CD4-positive, alpha-beta memory T cell (primary cell): Measurements from ENCODE around the gene APBB2. TPM values are rescaled to one million over a fixed set of nuclear protein-coding genes. Genes with fewer than 3 reads are reported as not detected.

Source experiments
- CTCF ChIA-PET: fragments of 350-600 bp; sonication (Branson Sonifier 250); formaldehyde crosslinking; loops from one replicate; lab custom pipeline; 2021; ENCODE audit warnings: inconsistent platforms; ENCODE audit not compliant: partially characterized antibody; lab: Charles Lee
- POLR2A ChIA-PET: fragments of 350-600 bp; sonication (Branson Sonifier 250); formaldehyde crosslinking; loops from one replicate; lab custom pipeline; 2021; ENCODE audit not compliant: partially characterized antibody; lab: Charles Lee
- DNase-seq, 5 donors: peaks; one replicate each; pipeline versions ENCODE4 v3.0.0 to v3.0.0-alpha.2; 2020 to 2022; ENCODE audit warnings: mixed read lengths in 1 of 5
- H3K27ac ChIP-seq: one replicate; pipeline ENCODE4 v1.7.0; 2013; ENCODE audit warnings: low read depth, low read length
- H3K27me3 ChIP-seq: 2 replicates; pipeline ENCODE4 v1.7.0; 2013; ENCODE audit warnings: mild to moderate bottlenecking, low read length, moderate library complexity; ENCODE audit not compliant: insufficient read depth
- H3K36me3 ChIP-seq: 2 replicates; pipeline ENCODE4 v1.7.0; 2013; ENCODE audit warnings: mild to moderate bottlenecking, low read length, moderate library complexity; ENCODE audit not compliant: insufficient read depth
- H3K4me1 ChIP-seq: 2 replicates; pipeline ENCODE4 v1.7.0; 2013; ENCODE audit warnings: mild to moderate bottlenecking, low read length, moderate library complexity; ENCODE audit not compliant: insufficient read depth
- H3K4me3 ChIP-seq, 2 donors: one replicate each; pipeline ENCODE4 v1.7.0; 2013; ENCODE audit warnings: low read length in 2 of 2, mild to moderate bottlenecking in 1 of 2
- H3K9me3 ChIP-seq, 2 donors: one replicate each; pipeline ENCODE4 v1.7.0; 2013; ENCODE audit warnings: low read length in 2 of 2, control low read depth in 1 of 2; ENCODE audit not compliant: control insufficient read depth in 1 of 2
- H3K27ac Mint-ChIP-seq, 7 donors: one replicate each; pipeline ENCODE4 v1.8.0; 2020 to 2021; ENCODE audit warnings: mixed read lengths in 7 of 7, mild to moderate bottlenecking in 6 of 7, inconsistent platforms in 3 of 7, moderate library complexity in 3 of 7
- H3K27me3 Mint-ChIP-seq, 2 donors: one replicate each; pipeline ENCODE4 v1.8.0; 2020 to 2021; ENCODE audit warnings: mixed read lengths in 2 of 2
- H3K36me3 Mint-ChIP-seq, 2 donors: one replicate each; pipeline ENCODE4 v1.8.0; 2020 to 2021; ENCODE audit warnings: mixed read lengths in 2 of 2, inconsistent platforms in 1 of 2, mild to moderate bottlenecking in 1 of 2
- H3K4me1 Mint-ChIP-seq, 4 donors: one replicate each; pipeline ENCODE4 v1.8.0; 2020 to 2021; ENCODE audit warnings: mixed read lengths in 4 of 4, mild to moderate bottlenecking in 1 of 4
- H3K4me3 Mint-ChIP-seq, 8 donors: one replicate each; pipeline ENCODE4 v1.8.0; 2020 to 2021; ENCODE audit warnings: mixed read lengths in 8 of 8, mild to moderate bottlenecking in 7 of 8, moderate library complexity in 6 of 8, inconsistent platforms in 3 of 8
- H3K9me3 Mint-ChIP-seq, 8 donors: one replicate each; pipeline ENCODE4 v1.8.0; 2020 to 2021; ENCODE audit warnings: mixed read lengths in 8 of 8, mild to moderate bottlenecking in 5 of 8, inconsistent platforms in 3 of 8, moderate library complexity in 1 of 8
- intact Hi-C: fragments of 100-400 bp; cut with micrococcal nuclease; formaldehyde crosslinking; loops from one replicate; pipeline ENCODE4 v1.15.1; 2023
- polyA plus RNA-seq, 2 donors: library from polyadenylated mRNA; unstranded; fragments of 300-500 nt; fragmentation: Illumina TruSeq; gene quantifications; one replicate each; pipeline ENCODE4 v1.2.3, GENCODE V29; 2021
- total RNA-seq, 2 experiments: library from RNA; stranded (reverse); gene quantifications; one replicate each; pipeline ENCODE4 v1.2.3, GENCODE V29; 2021

Gene APBB2
- total and polyA plus RNA-seq, 4 experiments from 2014 or later = 0.50 to 0.58 TPM; not detected in 2

DNA sequence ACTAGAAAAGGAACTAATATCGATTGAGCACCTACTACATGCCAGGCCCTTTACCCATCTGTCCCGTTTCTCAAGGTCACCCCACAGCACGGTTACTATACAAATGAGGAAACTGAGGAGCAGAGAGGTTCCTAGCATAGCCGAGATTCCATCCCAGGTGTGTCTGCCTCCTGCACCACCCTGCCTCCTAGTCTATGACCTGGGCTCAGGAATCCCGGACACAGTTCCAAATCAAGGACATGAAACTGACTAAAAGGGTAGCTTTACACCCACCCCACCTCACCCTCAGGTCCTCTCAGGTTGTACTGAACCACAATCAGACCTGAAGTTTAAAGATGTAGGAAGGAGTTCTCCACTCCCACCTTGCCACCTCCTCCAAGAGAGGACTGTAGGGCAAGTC lies 55.6 kb downstream of the APBB2 start:
- Histone ChIP-seq H3K9me3 (no peaks in the 10 kb centered on the region), H3K4me3 (no peak overlapping the region), H3K4me1 (no peaks in the 10 kb centered on the region), H3K27me3 (no peaks in the 10 kb centered on the region), H3K36me3 (no peaks in the 10 kb centered on the region), H3K27ac (no peak overlapping the region)
- peaks cover 2 to 7% of the 10 kb centered on the region in 2 donors for H3K27me3 Mint-ChIP-seq
- DNase-seq = no peak
- ChIA-PET POLR2A (no interaction called here), CTCF (no interaction called here)
- H3K4me3 Mint-ChIP-seq = no peak overlapping the region
- intact Hi-C loops = no loop called here
- H3K4me1 Mint-ChIP-seq = no peaks in the 10 kb centered on the region
- H3K9me3 Mint-ChIP-seq = peaks cover 0 to 2% (median 0%) of the 10 kb centered on the region in 8 donors
- H3K36me3 Mint-ChIP-seq = no peaks in the 10 kb centered on the region
- H3K27ac Mint-ChIP-seq = no peak overlapping the region

GRCh38 chr4:41158274-41158673 lies 56.1 kb downstream of the APBB2 start:
- Mint-ChIP-seq H3K9me3 (peaks cover 0 to 2% (median 0%) of the 10 kb centered on the region in 8 donors), H3K36me3 (no peaks in the 10 kb centered on the region), H3K27me3 (peaks cover 2 to 7% of the 10 kb centered on the region in 2 donors), H3K4me3 (no peak overlapping the region), H3K27ac (no peak overlapping the region), H3K4me1 (no peaks in the 10 kb centered on the region)
- no peak for DNase-seq
- intact Hi-C loops = no loop called here
- no peak overlapping the region for H3K4me3 ChIP-seq
- ChIA-PET POLR2A (no interaction called here), CTCF (no interaction called here)
- H3K4me1 ChIP-seq = no peaks in the 10 kb centered on the region
- H3K27me3 ChIP-seq = no peaks in the 10 kb centered on the region
- no peak overlapping the region for H3K27ac ChIP-seq
- H3K9me3 ChIP-seq = no peaks in the 10 kb centered on the region
- no peaks in the 10 kb centered on the region for H3K36me3 ChIP-seq

- intact Hi-C loops = no loop called here
- H3K36me3 ChIP-seq = no peaks in the 10 kb centered on the region
- no peaks in the 10 kb centered on the region for H3K4me1 ChIP-seq
- ChIA-PET POLR2A (no interaction called here), CTCF (no interaction called here)
- no peak overlapping the region for H3K4me3 ChIP-seq
- no peak overlapping the region for H3K27ac ChIP-seq
- H3K27me3 ChIP-seq = no peaks in the 10 kb centered on the region
- no peaks in the 10 kb centered on the region for H3K9me3 ChIP-seq
- H3K9me3 Mint-ChIP-seq = peaks cover 0 to 2% (median 0%) of the 10 kb centered on the region in 8 donors
- no peak overlapping the region for H3K4me3 Mint-ChIP-seq
- no peak for DNase-seq
- no peaks in the 10 kb centered on the region for H3K4me1 Mint-ChIP-seq
- no peak overlapping the region for H3K27ac Mint-ChIP-seq
- H3K36me3 Mint-ChIP-seq = no peaks in the 10 kb centered on the region
- H3K27me3 Mint-ChIP-seq = peaks cover 0 to 7% of the 10 kb centered on the region in 2 donors
Observed at GRCh38 chr4:41157009-41157408, 57.3 kb downstream of the APBB2 start.

- Mint-ChIP-seq H3K4me1 (no peaks in the 10 kb centered on the region), H3K36me3 (no peaks in the 10 kb centered on the region), H3K27ac (no peak overlapping the region), H3K27me3 (peaks cover 0 to 5% of the 10 kb centered on the region in 2 donors), H3K4me3 (no peak overlapping the region), H3K9me3 (peaks cover 0 to 2% (median 0%) of the 10 kb centered on the region in 8 donors)
- Histone ChIP-seq H3K27me3 (no peaks in the 10 kb centered on the region), H3K9me3 (no peaks in the 10 kb centered on the region), H3K4me1 (no peaks in the 10 kb centered on the region), H3K36me3 (no peaks in the 10 kb centered on the region), H3K27ac (no peak overlapping the region), H3K4me3 (no peak overlapping the region)
- ChIA-PET POLR2A (no interaction called here), CTCF (no interaction called here)
- intact Hi-C loops = no loop called here
- DNase-seq = no peak
Observed at GRCh38 chr4:41156574-41156973, 57.8 kb downstream of the APBB2 start.

- POLR2A ChIA-PET = no interaction called here
Observed at GRCh38 chr4:41155194-41155830, 59.0 kb downstream of the APBB2 start.

DNA sequence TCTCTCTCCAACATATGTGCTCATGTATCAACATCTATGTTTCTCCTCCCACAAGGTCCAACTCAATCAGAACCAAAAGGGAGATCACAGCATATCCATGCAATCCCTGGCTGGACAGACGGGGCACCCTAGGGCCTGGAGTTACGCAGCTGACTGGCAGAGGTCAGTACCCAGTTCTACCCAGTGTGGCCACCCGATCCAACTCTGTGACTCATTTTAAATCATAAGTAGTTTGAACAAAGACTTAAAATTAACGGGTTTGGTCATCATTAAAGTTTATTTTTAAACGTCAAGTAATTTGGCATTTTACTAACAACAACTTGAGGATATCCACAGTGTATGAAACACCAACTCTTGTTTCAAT lies 59.5 kb downstream of the APBB2 start:
- Mint-ChIP-seq H3K4me3 (no peak overlapping the region), H3K27me3 (peaks cover 0 to 2% of the 10 kb centered on the region in 2 donors), H3K36me3 (no peaks in the 10 kb centered on the region), H3K9me3 (peaks cover 0 to 2% (median 0%) of the 10 kb centered on the region in 8 donors), H3K27ac (no peak overlapping the region), H3K4me1 (no peaks in the 10 kb centered on the region)
- H3K4me1 ChIP-seq = no peaks in the 10 kb centered on the region
- DNase-seq = no peak
- no peaks in the 10 kb centered on the region for H3K27me3 ChIP-seq
- intact Hi-C loops = no loop called here
- H3K27ac ChIP-seq = no peak overlapping the region
- no peaks in the 10 kb centered on the region for H3K9me3 ChIP-seq
- H3K36me3 ChIP-seq = no peaks in the 10 kb centered on the region
- no peak overlapping the region for H3K4me3 ChIP-seq
- ChIA-PET CTCF (no interaction called here), POLR2A (no interaction called here)

More at GRCh38 chr4:41155194-41155830, 59.0 kb downstream of the APBB2 start:
- H3K4me1 ChIP-seq = no peaks in the 10 kb centered on the region
- intact Hi-C loops = no loop called here
- no peak overlapping the region for H3K4me3 Mint-ChIP-seq
- peaks cover 0 to 2% (median 0%) of the 10 kb centered on the region in 8 donors for H3K9me3 Mint-ChIP-seq
- no peak for DNase-seq
- H3K27ac Mint-ChIP-seq = no peak overlapping the region
- peaks cover 0 to 2% of the 10 kb centered on the region in 2 donors for H3K27me3 Mint-ChIP-seq
- H3K36me3 ChIP-seq = no peaks in the 10 kb centered on the region
- H3K27ac ChIP-seq = no peak overlapping the region
- H3K4me1 Mint-ChIP-seq = no peaks in the 10 kb centered on the region
- H3K4me3 ChIP-seq = no peak overlapping the region
- H3K9me3 ChIP-seq = no peaks in the 10 kb centered on the region
- H3K36me3 Mint-ChIP-seq = no peaks in the 10 kb centered on the region
- H3K27me3 ChIP-seq = no peaks in the 10 kb centered on the region
- CTCF ChIA-PET = no interaction called here

DNA sequence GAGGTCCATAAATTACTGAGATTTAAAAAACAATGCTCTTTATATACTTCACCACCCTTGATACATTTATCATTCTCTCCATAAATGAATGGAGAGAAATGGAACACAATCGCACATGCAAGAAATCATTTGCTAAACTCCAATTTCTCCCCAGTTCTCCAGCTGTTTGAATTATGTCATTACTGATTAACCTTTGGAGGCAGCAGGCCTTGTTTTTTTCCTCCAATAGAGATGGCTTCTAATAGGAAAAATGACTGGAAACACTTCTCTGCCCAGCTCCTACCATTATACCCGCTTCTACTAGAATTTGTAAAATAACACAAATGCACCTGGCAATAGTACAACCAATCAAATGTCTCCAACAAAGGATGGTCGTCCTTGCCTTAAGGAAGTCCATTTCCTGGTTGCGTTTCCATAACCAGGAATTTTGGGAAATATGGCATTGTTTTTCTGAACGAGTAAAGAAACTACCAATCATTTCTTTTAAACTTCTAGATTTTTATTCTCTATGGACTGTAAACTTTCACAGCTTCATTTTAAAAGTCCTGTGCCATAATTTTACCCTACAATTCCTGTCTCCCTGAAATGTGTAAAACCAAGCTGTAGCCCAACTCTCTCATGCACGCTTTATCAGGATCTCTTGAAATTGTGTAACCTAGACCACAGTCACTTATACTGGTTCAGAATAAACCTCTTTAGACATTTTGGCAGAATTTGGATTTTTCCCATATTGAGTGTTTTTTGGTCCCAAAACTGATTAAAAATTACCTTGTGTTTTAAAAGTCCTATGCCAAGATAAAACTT lies 60.1 kb downstream of the APBB2 start:
- H3K36me3 Mint-ChIP-seq = no peaks in the 10 kb centered on the region
- intact Hi-C loops = no loop called here
- no peaks in the 10 kb centered on the region for H3K36me3 ChIP-seq

More for the DNA sequence above, 60.1 kb downstream of the APBB2 start:
- H3K27me3 ChIP-seq = no peaks in the 10 kb centered on the region
- Mint-ChIP-seq H3K4me1 (no peaks in the 10 kb centered on the region), H3K27ac (no peak overlapping the region), H3K4me3 (no peak overlapping the region), H3K9me3 (peaks cover 0 to 2% (median 0%) of the 10 kb centered on the region in 8 donors), H3K27me3 (peaks cover 0 to 2% of the 10 kb centered on the region in 2 donors)
- no peak overlapping the region for H3K4me3 ChIP-seq
- CTCF ChIA-PET = no interaction called here
- H3K27ac ChIP-seq = no peak overlapping the region
- POLR2A ChIA-PET = no interaction called here
- DNase-seq = no peak
- no peaks in the 10 kb centered on the region for H3K4me1 ChIP-seq
- H3K9me3 ChIP-seq = no peaks in the 10 kb centered on the region
